Suprapubic skin (tissue), 4 donors: Measurements from ENCODE around the gene SERTAD4. TPM values are rescaled to one million over a fixed set of nuclear protein-coding genes. Genes with fewer than 3 reads are reported as not detected.
A peak's percentile ranks its signal among the peaks of the same experiment; 100 is the strongest.

Source experiments
- DNase-seq, 2 donors: peaks; one replicate each; pipeline ENCODE4 v3.0.0-alpha.2; 2019; ENCODE audit warnings: low spot score in 2 of 2
- H3K27ac ChIP-seq: fragments of 200-600 bp; sonication (generic); one replicate; pipeline ENCODE4 v1.5.1; 2019
- H3K27me3 ChIP-seq: fragments of 200-600 bp; sonication (generic); one replicate; pipeline ENCODE4 v1.5.1; 2019
- H3K36me3 ChIP-seq: fragments of 200-600 bp; sonication (generic); one replicate; pipeline ENCODE4 v1.5.1; 2019
- H3K4me1 ChIP-seq: fragments of 200-600 bp; sonication (generic); one replicate; pipeline ENCODE4 v1.5.1; 2019
- H3K4me3 ChIP-seq: fragments of 200-600 bp; sonication (generic); one replicate; pipeline ENCODE4 v1.5.1; 2019; ENCODE audit warnings: mild to moderate bottlenecking
- H3K9me3 ChIP-seq: fragments of 200-600 bp; sonication (generic); one replicate; pipeline ENCODE4 v1.5.1; 2019
- CTCF ChIP-seq, 2 donors: fragments of 200-600 bp in 1 of 2; fragments of 450-650 bp in 1 of 2; sonication (generic) in 1 of 2; IDR thresholded peaks; one replicate each; pipeline ENCODE4 v1.5.1; 2016 to 2019; ENCODE audit warnings: antibody characterized with exemption in 2 of 2, mild to moderate bottlenecking in 1 of 2, moderate library complexity in 1 of 2
- EP300 ChIP-seq: sonication (generic); formaldehyde crosslinking; IDR thresholded peaks from one replicate; pipeline ENCODE4 v1.6.1; 2017; ENCODE audit warnings: antibody characterized with exemption
- POLR2A ChIP-seq, 2 donors: fragments of 450-650 bp; IDR thresholded peaks; one replicate each; pipeline ENCODE4 v1.6.1; 2017; ENCODE audit warnings: antibody characterized with exemption in 2 of 2, mild to moderate bottlenecking in 2 of 2, moderate library complexity in 2 of 2
- POLR2AphosphoS5 ChIP-seq, 3 donors: sonication (generic); formaldehyde crosslinking; IDR thresholded peaks; one replicate each; pipeline ENCODE4 v1.6.1; 2017; ENCODE audit warnings: antibody characterized with exemption in 3 of 3
- WGBS: methylation state at CpG from one replicate; pipeline ENCODE4 v1.1.5; 2018; 5-methylcytosine and 5-hydroxymethylcytosine counted together
- total RNA-seq, 4 donors: library from RNA; depleted of rRNA; stranded (reverse); fragments of >200 nt; gene quantifications; one replicate each; pipeline ENCODE4 v1.1.0, GENCODE V29; 2016

Gene SERTAD4
- total RNA-seq, 4 donors from 2014 or later: 8.5 to 24.1 (median 16.8) TPM

DNA sequence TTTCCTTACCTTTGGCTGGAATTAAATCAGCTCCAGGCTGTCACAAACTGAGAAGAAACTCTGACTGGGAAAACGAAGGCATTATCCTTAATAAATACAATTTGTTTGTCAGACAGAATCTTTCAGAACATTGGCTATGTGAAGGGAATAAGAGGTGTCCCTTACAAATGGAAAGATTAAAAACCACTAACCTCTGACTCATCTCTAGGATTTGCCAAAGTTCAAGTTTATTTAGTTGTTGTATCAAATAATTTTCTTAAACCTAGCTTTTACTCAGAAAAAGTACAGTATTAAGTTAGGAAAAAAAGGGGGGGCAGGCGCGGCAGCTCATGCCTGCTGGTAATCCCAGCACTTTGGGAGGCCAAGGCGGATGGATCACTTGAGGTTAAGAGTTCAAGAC is 15.7 kb downstream of the SERTAD4 start:
- Histone ChIP-seq H3K27me3 (peaks cover 4% of the 10 kb centered on the region), H3K9me3 (no peaks in the 10 kb centered on the region), H3K36me3 (no peaks in the 10 kb centered on the region), H3K27ac (no peak overlapping the region), H3K4me1 (peaks cover 26% of the 10 kb centered on the region), H3K4me3 (no peak overlapping the region)
- TF ChIP-seq CTCF (IDR thresholded peaks at IDR 0.05) (no peak), POLR2A (IDR thresholded peaks at IDR 0.05) (no peak), POLR2AphosphoS5 (IDR thresholded peaks at IDR 0.05) (no peak), EP300 (no peak)
- WGBS: 88% methylated on average over 4 of the region's 4 CpGs
- DNase-seq: peak in 1 of 2 donors; percentile 44

DNA sequence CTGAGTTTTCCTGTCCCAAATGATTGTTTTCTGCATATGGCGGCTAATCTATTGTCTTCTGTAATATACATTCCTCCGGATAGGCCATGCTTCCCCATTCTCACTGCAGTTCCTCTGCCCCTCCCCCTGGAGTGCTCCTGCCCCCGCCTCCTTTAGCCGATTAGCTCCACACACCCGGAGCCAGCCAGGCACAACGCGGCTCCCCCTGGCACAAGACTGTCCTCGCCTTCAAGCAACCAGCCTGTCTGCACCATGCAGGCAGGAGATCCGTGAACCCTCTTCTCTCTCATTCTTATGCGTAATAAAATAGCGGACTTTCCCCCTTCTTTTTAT is 18.0 kb downstream of the SERTAD4 start:
- WGBS: 18% methylated on average over 11 of the region's 11 CpGs
- H3K27ac ChIP-seq: no peak overlapping the region
- no peaks in the 10 kb centered on the region for H3K36me3 ChIP-seq
- H3K4me3 ChIP-seq: peak overlapping the region; percentile 49
- TF ChIP-seq POLR2A (IDR thresholded peaks at IDR 0.05) (no peak), POLR2AphosphoS5 (IDR thresholded peaks at IDR 0.05) (no peak), CTCF (IDR thresholded peaks at IDR 0.05) (no peak), EP300 (no peak)
- DNase-seq: peak in 1 of 2 donors; percentile 72
- H3K4me1 ChIP-seq: peaks cover 26% of the 10 kb centered on the region
- no peaks in the 10 kb centered on the region for H3K9me3 ChIP-seq
- H3K27me3 ChIP-seq: peaks cover 4% of the 10 kb centered on the region

DNA sequence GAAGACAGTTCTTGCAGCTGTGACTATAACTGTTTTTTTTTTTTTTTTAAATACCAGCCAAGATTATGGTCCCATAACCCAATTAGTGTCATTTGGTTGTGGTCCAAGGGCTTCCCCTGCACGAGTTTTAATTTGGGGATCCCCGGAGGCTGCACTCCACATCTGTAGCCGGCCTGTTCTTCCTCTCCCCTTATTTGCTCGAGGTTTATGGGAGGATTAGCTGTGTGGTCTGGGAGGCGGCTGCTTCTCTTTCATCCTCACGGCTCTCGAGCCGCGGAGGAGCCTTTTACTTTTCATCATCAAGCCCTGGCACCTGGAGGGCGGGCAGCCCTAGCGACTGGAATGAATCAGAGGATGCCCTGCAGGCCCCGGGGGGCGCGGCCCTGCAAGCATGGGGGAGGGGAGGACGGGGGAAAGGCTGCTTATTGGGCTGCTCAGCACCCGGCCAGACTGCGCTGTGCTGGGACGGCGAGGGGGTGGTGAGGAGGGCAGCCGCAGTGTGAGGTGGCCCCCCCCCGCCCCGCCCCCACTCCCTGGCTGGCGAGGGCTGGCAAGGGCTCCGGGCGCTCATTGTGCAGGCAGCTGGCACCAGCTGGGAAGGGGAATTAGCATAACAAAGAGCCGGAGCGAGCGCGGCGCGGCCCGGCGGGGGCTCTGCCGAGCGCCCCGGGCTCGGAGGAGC is 18.5 kb downstream of the SERTAD4 start:
- Histone ChIP-seq H3K27me3 (peaks cover 4% of the 10 kb centered on the region), H3K27ac (peak overlapping the region; percentile 68), H3K9me3 (no peaks in the 10 kb centered on the region), H3K4me1 (peaks cover 26% of the 10 kb centered on the region), H3K36me3 (no peaks in the 10 kb centered on the region), H3K4me3 (peak overlapping the region; percentile 49)
- under 1% methylated on average over 10 of the region's 37 CpGs for WGBS
- peak in 1 of 2 donors; percentile 69 for DNase-seq
- no peak for TF ChIP-seq POLR2AphosphoS5 (IDR thresholded peaks at IDR 0.05)
- no peak for TF ChIP-seq POLR2A (IDR thresholded peaks at IDR 0.05)
- TF ChIP-seq EP300: no peak
- no peak for TF ChIP-seq CTCF (IDR thresholded peaks at IDR 0.05)

DNA sequence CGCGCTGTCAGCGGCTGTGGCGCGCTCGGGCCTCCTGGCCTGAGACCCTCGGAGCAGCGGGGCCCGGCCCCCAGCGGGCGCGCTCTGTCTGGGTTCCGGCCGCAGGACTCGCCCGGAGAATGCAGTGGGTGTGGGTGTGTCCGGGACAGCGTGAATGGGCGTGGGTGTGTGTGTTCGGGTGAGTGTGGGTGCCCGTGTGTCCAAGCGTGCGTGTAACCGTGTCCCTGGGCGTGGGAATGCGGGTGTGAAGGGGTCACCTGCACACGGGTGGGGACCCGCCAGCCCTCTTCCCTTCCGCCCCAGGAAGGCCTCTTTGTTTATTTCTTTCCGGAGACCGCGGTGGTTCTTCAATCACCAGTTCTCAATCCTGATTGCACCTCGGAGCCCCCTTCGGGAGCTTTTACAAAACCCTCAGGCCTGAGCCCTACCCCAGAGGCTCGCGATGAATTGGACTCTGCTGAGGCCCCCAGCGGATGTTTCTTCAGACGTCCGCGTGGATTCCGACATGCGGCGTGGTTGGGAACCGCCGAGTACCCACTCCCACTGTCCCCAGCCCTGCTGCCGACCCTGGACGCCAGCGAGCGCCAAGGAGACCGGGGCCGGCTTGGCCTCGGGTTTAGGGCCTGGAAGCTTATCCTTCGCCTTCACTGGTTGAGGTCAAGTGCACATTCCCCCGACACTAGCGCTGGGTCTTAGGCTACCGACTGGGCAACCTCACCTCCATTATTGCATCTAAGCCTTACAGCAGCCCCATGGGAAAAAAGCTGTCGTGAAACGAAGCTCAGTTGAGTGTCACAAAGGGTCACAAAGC is 19.3 kb downstream of the SERTAD4 start:
- DNase-seq: peak in 1 of 2 donors; percentile 74
- H3K4me3 ChIP-seq: peak overlapping the region; percentile 49
- H3K9me3 ChIP-seq: no peaks in the 10 kb centered on the region
- peak overlapping the region; percentile 68 for H3K27ac ChIP-seq
- H3K4me1 ChIP-seq: peaks cover 26% of the 10 kb centered on the region
- TF ChIP-seq POLR2AphosphoS5 (IDR thresholded peaks at IDR 0.05) (no peak), POLR2A (IDR thresholded peaks at IDR 0.05) (no peak), EP300 (no peak), CTCF (IDR thresholded peaks at IDR 0.05) (no peak)
- WGBS: 26% methylated on average over 36 of the region's 58 CpGs
- peaks cover 4% of the 10 kb centered on the region for H3K27me3 ChIP-seq
- H3K36me3 ChIP-seq: no peaks in the 10 kb centered on the region

GRCh38 chr1:210252621-210253051 is 20.0 kb downstream of the SERTAD4 start:
- H3K36me3 ChIP-seq: no peaks in the 10 kb centered on the region
- WGBS: 62% methylated on average over 7 of the region's 29 CpGs
- no peak for TF ChIP-seq POLR2AphosphoS5 (IDR thresholded peaks at IDR 0.05)
- no peak for TF ChIP-seq EP300
- no peak for TF ChIP-seq POLR2A (IDR thresholded peaks at IDR 0.05)
- TF ChIP-seq CTCF (IDR thresholded peaks at IDR 0.05): no peak
- H3K4me3 ChIP-seq: peak overlapping the region; percentile 49
- peaks cover 4% of the 10 kb centered on the region for H3K27me3 ChIP-seq
- H3K27ac ChIP-seq: no peak overlapping the region
- peaks cover 31% of the 10 kb centered on the region for H3K4me1 ChIP-seq
- DNase-seq: peak in 1 of 2 donors; percentile 78
- H3K9me3 ChIP-seq: no peaks in the 10 kb centered on the region
